HG03159 (cell line): ENCODE measurements around the gene SLC25A31.

ENCODE experiments used
- ATAC-seq: cut with Tn5 transposase; IDR thresholded peaks from one replicate; pipeline ENCODE4 v1.9.1; 2021; ENCODE audit warnings: mild to moderate bottlenecking, moderate library complexity; ENCODE audit not compliant: unreplicated experiment

SLC25A31 gene

DNA sequence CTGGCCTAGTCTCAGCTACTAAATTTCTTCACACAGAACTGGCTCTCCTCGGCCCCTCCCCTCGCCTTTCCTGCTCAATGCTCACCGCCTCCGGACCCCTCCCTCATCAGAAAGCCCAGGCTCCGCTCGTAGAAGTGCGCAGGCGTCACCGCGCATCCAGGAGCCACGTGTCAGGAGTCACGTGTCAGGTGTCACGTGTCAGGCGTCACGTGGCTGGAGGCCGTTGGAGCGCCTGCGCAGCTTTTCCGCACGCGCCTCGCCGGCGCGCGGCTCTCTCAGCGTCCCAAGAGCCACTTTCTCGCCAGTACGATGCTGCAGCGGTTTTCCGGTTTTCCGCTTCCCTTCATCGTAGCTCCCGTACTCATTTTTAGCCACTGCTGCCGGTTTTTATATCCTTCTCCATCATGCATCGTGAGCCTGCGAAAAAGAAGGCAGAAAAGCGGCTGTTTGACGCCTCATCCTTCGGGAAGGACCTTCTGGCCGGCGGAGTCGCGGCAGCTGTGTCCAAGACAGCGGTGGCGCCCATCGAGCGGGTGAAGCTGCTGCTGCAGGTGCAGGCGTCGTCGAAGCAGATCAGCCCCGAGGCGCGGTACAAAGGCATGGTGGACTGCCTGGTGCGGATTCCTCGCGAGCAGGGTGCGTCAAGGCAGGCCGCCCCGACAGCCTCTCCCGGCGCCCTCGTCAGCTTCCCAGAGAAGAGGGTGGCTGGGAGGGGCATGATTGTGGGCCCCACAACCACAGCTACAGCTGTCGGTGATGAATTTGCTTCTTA, at the start of gene SLC25A31:
TSS of gene SLC25A31 (plus strand) at position 259 of the 772 bp plus-strand sequence. CDS start at position 405, 146 bp downstream.
- ATAC-seq: no peak

DNA sequence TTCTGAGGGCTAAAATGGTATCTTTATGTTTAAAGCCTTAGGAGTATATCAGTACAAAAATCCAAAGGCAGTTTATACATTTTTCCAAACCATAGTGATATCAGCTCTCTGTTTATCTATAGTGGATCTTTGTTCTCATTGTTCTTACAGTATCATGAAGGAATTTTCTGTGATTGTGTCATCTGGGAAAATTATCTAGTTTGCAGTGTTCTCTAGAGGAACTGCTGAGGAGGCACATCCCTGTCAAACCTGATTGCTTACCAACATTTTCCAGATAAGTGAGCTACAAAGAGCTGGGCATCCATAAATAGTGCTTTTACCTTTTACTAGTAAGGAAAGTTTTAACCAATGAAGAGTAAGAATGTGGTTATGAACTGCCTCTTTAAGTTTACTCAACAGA, 44.9 kb upstream of the SLC25A31 start:
- no peak for ATAC-seq

DNA sequence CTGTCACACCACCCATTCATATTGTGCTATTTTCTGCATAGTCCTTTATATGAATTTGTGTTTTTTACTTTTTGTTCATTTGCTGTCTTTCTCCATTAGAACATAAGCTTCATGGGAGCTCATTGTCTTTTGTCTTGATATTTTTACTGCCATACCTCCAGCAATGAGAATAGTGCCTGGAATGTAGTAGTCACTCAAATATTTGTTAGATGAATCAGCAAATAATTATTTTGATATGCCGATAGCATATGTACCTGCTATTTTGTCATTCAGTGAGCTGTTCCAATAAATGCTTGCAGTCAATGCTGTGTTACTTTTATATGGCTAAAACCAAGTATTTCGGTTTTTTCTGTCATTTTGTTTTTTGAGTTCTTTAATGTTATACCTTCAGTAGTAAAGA, 43.5 kb upstream of the SLC25A31 start:
- ATAC-seq: no peak

DNA sequence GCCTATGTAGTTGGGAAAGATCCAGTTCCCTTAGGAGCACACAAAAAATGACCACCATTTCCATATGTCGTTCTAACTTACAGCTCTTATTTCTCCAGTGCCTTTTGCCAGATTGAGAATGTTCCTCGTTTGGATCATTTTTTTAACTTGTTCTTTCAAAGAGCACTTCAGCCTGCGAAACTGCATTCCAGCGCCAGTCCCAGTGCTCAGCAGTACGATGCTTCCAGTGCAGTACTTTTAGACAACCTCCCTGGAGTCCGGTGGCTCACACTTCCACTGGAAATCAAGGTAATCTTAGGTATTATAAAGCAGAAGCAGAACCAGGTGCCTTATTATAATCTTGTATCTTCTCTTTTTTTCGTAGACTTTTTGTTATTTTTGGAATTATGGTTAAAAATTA, 42.6 kb upstream of the SLC25A31 start:
- no peak for ATAC-seq

DNA sequence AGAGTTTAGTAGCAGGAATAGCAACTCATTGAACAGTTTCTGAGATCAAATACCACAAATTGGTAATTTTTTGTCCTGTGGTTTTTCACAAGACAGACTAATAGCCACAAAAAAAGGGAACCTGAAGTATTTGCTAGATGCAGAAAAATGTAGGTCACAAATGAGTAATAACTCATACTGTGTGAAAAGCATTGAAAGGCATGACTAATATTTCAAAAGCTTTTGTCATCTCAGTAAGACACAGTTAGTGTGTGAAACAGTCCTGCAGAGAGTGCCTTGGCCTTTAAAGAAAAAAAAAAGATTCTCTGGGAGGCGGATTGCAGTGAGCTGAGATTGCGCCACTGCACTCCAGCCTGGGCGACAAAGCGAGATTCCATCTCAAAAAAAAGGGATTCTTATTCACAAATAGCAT, 31.4 kb upstream of the SLC25A31 start:
- peak; percentile 100 for ATAC-seq

DNA sequence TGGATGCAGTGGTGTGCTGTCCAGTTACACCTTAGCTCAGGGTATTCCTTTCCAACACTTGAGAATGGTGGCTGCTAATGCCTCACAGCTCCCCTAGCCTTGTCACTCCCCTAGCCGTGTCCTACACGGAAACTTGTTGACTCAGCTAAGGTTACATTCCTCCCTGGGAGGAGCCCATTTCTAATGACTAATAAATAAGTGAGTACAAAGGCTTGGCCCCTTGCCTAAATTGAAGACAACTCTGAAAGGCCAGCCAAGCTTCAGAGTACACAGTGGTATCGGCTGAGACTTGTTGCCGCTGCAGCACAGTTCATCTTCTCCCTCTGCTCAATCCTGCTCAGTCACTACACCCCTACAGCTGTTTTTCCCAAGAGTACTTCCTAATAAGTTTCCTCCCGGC, 21.2 kb upstream of the SLC25A31 start:
- no peak for ATAC-seq

DNA sequence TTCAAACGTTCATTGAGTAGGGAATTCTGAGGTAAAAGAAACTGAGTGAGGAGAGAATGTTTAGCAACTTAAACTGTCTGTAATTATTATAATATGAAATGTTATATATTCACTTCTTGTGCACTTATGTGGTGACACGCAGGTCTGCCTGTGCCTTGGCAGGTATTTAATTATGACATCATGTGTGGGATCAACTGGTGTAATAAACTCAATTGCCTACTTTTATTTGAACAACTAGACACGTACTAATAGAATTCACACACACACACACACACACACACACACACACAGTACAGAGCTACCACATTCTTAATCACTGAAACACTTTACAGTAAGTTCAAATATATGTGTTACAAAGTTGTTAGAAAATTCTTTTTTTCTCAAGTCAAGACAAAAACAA, 20.7 kb upstream of the SLC25A31 start:
- ATAC-seq: no peak

DNA sequence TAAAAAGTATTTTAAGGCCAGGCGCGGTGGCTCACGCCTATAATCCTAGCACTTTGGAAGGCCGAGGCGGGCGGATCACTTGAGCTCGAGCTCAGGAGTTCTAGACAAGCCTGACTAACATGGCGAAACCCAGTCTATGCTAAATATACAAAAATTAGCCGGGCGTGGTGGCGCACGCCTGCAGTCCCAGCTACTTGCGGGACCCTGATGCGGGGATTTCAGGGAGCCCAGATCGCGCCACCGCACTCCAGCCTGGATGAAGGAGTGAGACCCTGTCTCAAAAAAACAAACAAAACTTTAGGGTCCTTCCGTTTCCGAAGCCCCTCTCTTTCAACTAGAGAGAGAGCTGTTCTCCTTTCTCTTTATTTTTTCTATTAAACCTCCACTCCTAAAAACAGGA, 1.2 kb downstream of the SLC25A31 start:
- ATAC-seq: no peak

DNA sequence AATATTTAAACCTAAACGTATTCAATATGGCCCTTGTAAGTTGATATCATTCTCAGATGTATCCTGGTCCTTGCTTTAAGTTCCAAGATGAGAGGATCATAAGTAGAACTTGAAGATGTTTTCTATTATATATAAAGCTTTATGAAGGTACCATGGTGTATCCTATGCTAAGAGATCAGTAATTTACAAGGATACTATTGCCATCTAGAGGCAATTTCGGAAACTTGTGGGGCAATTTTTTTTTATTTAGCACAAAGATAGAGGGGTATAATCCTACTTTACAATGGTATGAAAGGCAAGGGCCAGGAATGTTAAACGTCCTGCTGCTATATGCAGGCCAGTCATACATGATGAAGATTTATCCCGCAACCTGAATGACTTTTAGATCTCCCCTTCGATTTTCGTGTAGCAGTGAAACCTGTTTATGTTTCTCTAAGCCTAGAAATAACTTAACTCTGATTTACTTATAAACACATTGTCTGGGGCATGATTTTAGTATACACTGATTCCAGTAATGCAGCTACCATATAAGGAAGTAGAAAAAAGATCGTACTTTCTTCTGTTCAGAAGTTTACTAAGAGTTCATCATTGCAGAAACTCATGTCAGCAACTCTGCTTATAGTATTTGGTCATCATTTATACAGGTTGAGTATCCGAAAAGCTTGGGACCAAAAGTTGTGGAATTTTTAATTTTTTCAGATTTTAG, 2.6 kb downstream of the SLC25A31 start:
- peak; percentile 82 for ATAC-seq

DNA sequence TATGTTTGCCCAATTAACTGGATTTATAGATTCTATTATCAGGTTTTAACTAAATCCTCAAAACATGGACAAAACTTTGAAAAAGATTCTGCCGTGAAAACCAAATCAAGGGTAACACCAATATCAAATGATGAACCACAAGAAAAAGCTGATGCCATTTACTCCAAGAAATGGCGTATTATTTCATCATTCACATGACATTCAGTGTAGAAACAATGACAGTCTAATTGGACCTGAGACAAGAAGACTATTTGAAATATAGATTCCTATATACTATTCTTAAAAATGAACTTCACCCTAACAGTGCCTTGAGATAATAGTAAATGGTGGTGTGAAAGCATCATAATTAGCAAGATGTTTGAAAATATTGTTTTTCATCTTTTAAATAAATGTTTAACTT, 4.8 kb downstream of the SLC25A31 start:
- no peak for ATAC-seq

DNA sequence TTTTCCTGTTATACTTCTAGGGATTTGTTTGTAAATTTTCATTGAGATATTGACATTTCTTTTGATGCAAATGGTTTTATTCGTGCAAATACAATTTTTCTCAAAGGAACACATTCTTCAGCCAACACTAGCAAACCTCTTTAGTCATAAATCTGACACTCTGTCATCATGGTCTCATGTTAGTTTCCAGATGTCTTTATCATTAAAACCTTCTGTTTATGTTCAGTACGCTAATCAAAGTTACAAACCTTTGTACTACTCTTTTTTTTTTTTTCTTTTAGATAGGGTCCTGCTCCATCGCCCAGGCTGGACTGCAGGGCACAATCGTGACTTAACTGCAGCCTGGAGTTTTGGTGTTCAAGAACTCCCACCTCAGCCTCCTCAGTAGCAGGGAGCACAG, 7.1 kb downstream of the SLC25A31 start:
- no peak for ATAC-seq

DNA sequence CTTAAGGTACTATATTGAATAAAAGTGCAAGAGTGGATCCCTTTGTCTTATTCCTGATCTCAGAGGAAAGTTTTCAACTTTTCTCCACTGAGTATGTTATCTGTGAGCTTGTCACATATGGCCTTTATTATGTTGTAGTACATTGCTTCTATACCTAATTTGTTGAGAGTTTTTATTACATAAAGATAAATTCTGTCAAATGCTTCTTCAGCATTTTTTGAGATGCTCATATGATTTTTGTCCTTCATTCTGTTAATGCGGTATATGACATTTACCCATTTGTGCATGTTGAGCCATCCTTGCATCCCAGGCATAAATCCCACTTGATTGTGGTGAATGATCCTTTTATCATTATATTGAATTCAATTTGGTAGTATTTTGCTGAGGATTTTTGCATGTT, 11.0 kb downstream of the SLC25A31 start:
- no peak for ATAC-seq

DNA sequence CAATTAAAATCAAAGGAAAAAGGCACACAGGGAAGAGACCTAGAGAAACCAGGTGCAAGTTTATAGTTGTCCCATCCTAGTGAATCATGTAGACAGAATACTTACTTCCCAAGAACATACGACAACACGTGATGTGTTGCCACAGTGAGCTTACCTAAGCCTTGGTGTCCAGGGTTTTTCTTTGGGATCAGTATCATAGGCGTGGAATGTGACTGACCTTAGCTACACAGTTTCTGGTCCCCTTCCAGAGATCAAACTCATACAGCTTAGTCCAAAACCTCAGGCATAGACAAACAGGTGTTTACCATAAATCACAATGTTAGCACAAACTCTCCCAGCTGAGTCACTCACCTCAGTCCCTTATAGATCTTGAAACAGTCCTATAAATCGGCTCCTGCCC, 17.7 kb downstream of the SLC25A31 start:
- ATAC-seq: no peak

DNA sequence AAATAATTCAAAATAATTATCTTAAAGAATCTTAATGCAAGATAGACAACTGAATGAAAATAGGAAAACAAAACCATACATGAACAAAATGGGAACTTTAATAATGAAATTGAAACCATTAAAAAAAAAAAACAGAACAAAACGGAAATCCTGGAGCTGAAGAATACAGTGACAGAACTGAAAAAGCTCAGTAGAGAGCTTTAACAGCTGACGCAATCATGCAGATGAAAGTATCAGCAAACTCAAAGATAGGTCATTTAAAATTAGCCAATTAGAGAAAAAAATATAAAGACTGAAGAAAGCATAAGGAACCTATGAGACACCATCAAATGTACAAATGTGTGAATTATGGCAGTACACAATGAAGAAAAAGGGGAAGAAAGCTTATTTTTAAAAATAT, 18.8 kb downstream of the SLC25A31 start:
- ATAC-seq: no peak

DNA sequence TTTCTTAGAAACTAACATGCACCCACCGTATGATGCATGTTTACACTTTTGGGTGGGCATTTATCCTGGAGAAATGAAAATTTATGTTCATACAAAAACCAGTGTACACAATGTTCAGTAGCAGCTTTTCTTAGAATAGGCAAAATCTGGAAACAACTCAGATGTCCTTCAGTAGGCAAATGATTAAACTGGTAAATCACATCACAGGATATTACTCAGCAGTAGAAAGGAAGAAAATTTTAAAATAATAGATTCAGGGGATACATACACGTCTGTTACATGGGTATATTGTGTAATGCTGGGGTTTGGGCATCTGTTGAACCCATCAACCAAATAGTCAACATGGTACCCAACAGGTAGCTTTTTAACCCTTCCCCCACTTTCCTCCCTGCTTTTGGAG, 26.7 kb downstream of the SLC25A31 start:
- no peak for ATAC-seq

DNA sequence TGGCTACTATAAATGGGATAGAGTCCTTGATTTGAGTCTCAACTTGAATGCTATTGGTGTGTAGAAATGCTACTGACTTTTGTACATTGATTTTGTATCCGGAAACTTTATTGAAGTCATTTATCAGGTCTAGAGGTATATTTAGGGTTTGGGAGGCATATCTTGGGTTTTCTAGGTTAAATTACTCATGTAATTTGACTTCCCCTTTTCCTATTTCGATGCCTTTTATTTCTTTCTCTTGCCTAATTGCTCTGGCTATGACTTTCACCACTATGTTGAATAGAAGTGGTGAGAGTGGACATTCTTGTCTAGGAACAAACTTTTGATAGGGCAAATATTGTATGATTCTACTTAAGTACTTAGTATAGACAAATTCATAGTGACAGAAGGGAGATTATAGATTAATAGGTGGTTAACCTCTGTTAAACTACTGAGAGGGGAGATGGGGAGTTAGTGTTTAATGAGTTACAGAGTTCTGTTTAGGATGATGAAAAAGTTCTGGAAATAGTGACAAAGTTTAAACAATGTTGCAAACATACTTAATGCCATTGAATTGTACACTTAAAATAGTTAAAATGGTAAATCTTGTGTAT, 29.1 kb downstream of the SLC25A31 start:
- ATAC-seq: peak; percentile 71

DNA sequence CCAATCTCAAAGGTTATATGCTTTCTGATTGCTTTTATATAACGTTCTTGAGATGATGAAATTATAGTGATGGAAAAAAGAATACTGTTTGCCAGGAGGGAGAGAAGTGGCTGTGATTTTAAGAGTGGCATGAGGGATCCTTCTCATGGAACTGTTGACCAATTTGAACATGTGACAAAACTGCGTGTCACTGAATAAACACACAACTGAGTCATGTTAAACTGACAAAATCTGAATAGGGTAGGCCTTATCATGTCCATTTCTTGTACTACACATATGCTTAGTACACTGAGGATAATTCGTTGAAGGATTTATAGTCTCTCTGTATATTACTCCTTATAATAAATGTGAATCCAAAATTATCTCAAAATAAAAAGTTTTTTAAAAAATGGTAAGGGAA, 29.7 kb downstream of the SLC25A31 start:
- no peak for ATAC-seq

DNA sequence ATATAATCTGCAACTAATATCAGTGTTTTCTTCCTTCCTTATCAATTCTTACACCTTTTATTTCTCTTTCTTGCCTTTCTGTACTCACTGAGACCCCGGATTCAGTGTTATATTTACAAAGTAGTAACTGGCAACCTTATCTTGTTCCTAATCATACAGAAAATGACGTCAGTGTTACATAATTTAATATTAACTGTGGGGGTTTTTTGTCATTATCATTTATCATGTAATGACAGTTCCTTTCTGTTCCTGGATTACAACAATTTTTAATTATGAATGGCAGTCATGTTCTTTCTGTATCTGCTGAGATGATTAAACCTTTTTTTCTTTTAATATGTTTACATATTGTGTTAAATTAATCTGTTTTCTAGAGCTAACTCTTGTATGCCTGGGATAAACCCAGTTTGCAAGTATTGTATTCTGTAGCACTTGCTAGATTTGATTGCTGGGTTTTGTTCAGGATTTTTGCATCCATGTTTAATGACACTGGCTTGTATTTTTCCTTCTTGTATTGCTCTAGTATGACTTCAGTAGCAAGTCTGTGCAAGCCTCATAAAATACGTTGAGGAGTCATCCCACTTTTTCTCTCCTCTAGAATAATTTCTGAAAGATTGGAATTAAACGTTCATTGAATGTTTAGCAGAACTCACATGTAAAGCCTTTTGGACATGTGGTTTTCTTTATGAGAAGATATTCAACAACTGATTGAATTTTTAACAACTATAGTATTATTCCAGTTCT, 41.5 kb downstream of the SLC25A31 start:
- no peak for ATAC-seq

DNA sequence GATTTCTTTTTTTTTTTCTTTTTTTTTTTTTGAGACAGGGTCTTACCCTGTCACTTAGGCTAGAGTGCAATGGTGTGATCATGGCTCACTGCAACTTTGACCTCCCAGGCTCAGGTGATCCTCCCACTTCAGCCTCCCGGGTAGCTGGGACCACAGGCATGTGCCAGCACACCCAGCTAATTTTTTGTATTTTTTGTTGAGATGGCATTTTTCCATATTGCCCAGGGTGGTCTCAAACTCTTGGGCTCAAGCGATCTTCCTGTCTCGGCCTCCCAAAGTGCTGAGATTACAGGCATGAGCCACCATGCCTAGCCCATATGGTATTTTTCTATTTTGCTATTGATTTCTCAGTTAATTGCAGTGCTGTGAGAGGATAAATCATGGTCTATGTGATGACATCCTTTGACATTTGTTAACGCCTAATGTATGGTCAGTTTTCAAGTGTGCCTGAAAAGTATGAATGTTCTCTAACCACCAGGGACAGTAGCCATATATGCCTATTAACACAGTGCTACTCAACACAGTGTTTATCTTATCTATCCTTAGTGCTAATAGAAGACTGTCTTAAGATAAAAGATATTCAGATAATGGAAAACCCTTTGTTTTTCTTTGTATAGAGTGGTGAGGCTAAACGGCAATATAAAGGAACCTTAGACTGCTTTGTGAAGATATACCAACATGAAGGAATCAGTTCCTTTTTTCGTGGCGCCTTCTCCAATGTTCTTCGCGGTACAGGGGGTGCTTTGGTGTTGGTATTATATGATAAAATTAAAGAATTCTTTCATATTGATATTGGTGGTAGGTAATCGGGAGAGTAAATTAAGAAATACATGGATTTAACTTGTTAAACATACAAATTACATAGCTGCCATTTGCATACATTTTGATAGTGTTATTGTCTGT, 42.8 kb downstream of the SLC25A31 start:
- no peak for ATAC-seq

DNA sequence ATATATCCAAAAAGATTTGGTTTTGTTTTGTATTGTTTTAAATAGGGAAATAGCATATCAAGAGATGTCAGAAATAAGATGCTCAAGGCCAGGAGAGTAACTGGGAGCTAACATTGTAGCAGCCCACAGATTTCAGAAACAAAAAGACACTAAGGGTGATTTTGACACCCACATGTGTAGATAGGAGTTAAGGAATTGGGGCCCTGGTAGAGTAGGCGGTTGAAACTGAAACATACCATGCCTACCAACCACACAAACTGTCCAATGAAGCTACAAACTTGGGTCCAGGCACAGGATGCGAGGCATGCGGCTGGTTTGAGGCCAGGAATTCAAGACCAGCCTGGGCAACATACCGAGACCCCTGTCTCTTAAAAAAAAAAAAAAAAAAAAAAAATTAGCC, 45.6 kb downstream of the SLC25A31 start:
- no peak for ATAC-seq
